Ishikawa (cell line): ENCODE results near the gene CRABP2.

Source experiments
- CEBPB ChIP-seq: IDR thresholded peaks from 2 replicates; pipeline ENCODE4 v1.6.1; 2012
- CREB1 ChIP-seq: IDR thresholded peaks from 2 replicates; pipeline ENCODE4 v1.6.1; 2012; ENCODE audit warnings: low read depth
- EGR1 ChIP-seq: IDR thresholded peaks from 2 replicates; pipeline ENCODE4 v1.6.1; 2012
- EP300 ChIP-seq: IDR thresholded peaks from 2 replicates; pipeline ENCODE4 v1.6.1; 2012; ENCODE audit warnings: borderline replicate concordance
- FOXM1 ChIP-seq: IDR thresholded peaks from 2 replicates; pipeline ENCODE4 v1.6.1; 2012; ENCODE audit warnings: low read depth, borderline replicate concordance
- MAX ChIP-seq: IDR thresholded peaks from 2 replicates; pipeline ENCODE4 v1.6.1; 2012
- NFIC ChIP-seq: IDR thresholded peaks from 2 replicates; pipeline ENCODE4 v1.6.1; 2012
- RAD21 ChIP-seq: IDR thresholded peaks from 2 replicates; pipeline ENCODE4 v1.6.1; 2012; ENCODE audit warnings: low read depth
- REST ChIP-seq: IDR thresholded peaks from 2 replicates; pipeline ENCODE4 v1.6.1; 2012; ENCODE audit warnings: low read depth, mild to moderate bottlenecking
- TAF1 ChIP-seq: IDR thresholded peaks from 2 replicates; pipeline ENCODE4 v1.6.1; 2012; ENCODE audit warnings: low read depth, mild to moderate bottlenecking
- TCF12 ChIP-seq: IDR thresholded peaks from 2 replicates; pipeline ENCODE4 v1.6.1; 2012; ENCODE audit warnings: low read depth
- TEAD4 ChIP-seq: IDR thresholded peaks from 2 replicates; pipeline ENCODE4 v1.6.1; 2012
- USF1 ChIP-seq: IDR thresholded peaks from 2 replicates; pipeline ENCODE4 v1.6.1; 2012
- YY1 ChIP-seq: IDR thresholded peaks from 2 replicates; pipeline ENCODE4 v1.6.1; 2012; ENCODE audit warnings: low read depth
- ZBTB7A ChIP-seq: IDR thresholded peaks from 2 replicates; pipeline ENCODE4 v1.6.1; 2012; ENCODE audit warnings: low read depth

CRABP2 gene

GRCh38 chr1:156655151-156655903, 50.1 kb downstream of the CRABP2 start:
- TF ChIP-seq TCF12 (no peak), REST (no peak), RAD21 (no peak), YY1 (no peak), ZBTB7A (no peak), TEAD4 (no peak), TAF1 (no peak), CREB1 (no peak), MAX (no peak), USF1 (no peak), EP300 (no peak), FOXM1 (no peak), CEBPB (no peak), EGR1 (no peak), NFIC (no peak)

- TF ChIP-seq NFIC (no peak), TCF12 (no peak), TEAD4 (no peak), YY1 (no peak), FOXM1 (no peak)
Observed at GRCh38 chr1:156654700-156655099, 50.7 kb downstream of the CRABP2 start.

GRCh38 chr1:156652992-156653355, 52.4 kb downstream of the CRABP2 start:
- TF ChIP-seq TEAD4 (no peak), FOXM1 (no peak), TCF12 (no peak), ZBTB7A (no peak), EP300 (no peak), CREB1 (no peak), EGR1 (no peak), YY1 (no peak), TAF1 (no peak), USF1 (no peak), NFIC (no peak), REST (no peak), MAX (no peak), CEBPB (no peak), RAD21 (no peak)

GRCh38 chr1:156652131-156652991, 53.0 kb downstream of the CRABP2 start:
- TF ChIP-seq EP300 = no peak
- no peak for TF ChIP-seq TCF12
- peak; percentile 96 for TF ChIP-seq REST
- no peak for TF ChIP-seq CEBPB
- 0 out of 2 replicates have a peak, but pooled peaks have one; percentile 8 for TF ChIP-seq USF1
- TF ChIP-seq FOXM1 = no peak
- peak; percentile 47; the same call in 1 of the 2 replicates for TF ChIP-seq EGR1
